ENCODE results near the gene TSPAN15. TPM values are rescaled to one million over a fixed set of nuclear protein-coding genes. Genes with fewer than 3 reads are reported as not detected.

The TSPAN15 gene
- total RNA-seq, 1 experiment from 2014 or later = 108 TPM

GRCh38 chr10:69452676-69453415 lies 1.6 kb downstream of the TSPAN15 start:
- intact Hi-C loops (cut with micrococcal nuclease; ENCODE audit: unreplicated experiment) = no loop called here
- Histone ChIP-seq H3K4me3 (peak overlapping the region; percentile 81), H3K9me2 (ENCODE audit: insufficient read depth) (no peaks in the 10 kb centered on the region), H3K9me3 (ENCODE audit: insufficient read depth, low read depth) (no peaks in the 10 kb centered on the region), H3K27me3 (ENCODE audit: insufficient read depth, low read depth) (no peaks in the 10 kb centered on the region), H2AFZ (no peak overlapping the region), H3F3A (ENCODE audit: insufficient read depth, low read depth) (peaks cover 59% of the 10 kb centered on the region), H3K36me3 (ENCODE audit: low read depth) (peaks cover 23% of the 10 kb centered on the region), H3K4me1 (replicated peaks; ENCODE audit: insufficient read depth) (peaks cover 87% of the 10 kb centered on the region), H4K20me1 (ENCODE audit: insufficient read depth) (no peaks in the 10 kb centered on the region; the same call in 1 of the 2 replicates), H3K27ac (no peak overlapping the region), H3K4me2 (peak overlapping the region; percentile 96), H3K79me2 (ENCODE audit: low read depth) (peaks cover 64% of the 10 kb centered on the region)
- POLR2A ChIA-PET (ENCODE audit: unreplicated experiment) = no interaction called here
- TF ChIP-seq, protein P1, sequence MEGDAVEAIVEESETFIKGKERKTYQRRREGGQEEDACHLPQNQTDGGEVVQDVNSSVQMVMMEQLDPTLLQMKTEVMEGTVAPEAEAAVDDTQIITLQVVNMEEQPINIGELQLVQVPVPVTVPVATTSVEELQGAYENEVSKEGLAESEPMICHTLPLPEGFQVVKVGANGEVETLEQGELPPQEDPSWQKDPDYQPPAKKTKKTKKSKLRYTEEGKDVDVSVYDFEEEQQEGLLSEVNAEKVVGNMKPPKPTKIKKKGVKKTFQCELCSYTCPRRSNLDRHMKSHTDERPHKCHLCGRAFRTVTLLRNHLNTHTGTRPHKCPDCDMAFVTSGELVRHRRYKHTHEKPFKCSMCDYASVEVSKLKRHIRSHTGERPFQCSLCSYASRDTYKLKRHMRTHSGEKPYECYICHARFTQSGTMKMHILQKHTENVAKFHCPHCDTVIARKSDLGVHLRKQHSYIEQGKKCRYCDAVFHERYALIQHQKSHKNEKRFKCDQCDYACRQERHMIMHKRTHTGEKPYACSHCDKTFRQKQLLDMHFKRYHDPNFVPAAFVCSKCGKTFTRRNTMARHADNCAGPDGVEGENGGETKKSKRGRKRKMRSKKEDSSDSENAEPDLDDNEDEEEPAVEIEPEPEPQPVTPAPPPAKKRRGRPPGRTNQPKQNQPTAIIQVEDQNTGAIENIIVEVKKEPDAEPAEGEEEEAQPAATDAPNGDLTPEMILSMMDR (conservative IDR thresholded peaks at IDR 0.05) = no peak
- no peak for TF ChIP-seq EZH2 (IDR thresholded peaks at IDR 0.05; ENCODE audit: low read depth)
- no peak for DNase-seq
- CTCF ChIA-PET = interaction anchor here (0.9 kb wide), 1 partner anchor 55 kb away, joined by 7 read pairs; no protein-coding TSS in a partner anchor
- BruUV-seq (replicated peaks) = no TSS peak

DNA sequence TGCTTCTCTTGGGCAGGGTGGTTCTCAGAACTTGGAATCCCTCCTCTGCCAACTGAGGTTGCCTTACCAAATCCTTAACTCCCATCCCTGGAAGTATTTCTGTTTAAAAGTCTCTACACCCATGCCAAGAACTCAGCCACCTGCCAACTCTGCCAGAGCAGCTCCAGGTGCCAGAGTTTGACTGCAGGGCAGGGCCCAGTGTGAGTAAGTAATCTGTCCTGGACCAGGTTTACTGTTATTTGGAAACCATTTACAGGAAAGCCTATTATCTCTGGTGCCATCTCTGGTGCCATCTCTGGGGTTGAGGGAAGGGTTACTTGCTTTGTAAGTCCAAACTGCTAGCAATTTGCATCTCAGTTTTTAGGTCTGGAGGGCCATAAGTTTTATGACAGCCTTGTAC lies 2.5 kb downstream of the TSPAN15 start:
- POLR2A ChIA-PET (ENCODE audit: unreplicated experiment) = no interaction called here
- TF ChIP-seq, protein P1 (conservative IDR thresholded peaks at IDR 0.05) = no peak
- no peak for TF ChIP-seq EZH2 (IDR thresholded peaks at IDR 0.05; ENCODE audit: low read depth)
- H3K9me3 ChIP-seq (ENCODE audit: insufficient read depth, low read depth) = no peaks in the 10 kb centered on the region
- peaks cover 87% of the 10 kb centered on the region for H3K4me1 ChIP-seq (replicated peaks; ENCODE audit: insufficient read depth)
- H3K79me2 ChIP-seq (ENCODE audit: low read depth) = peaks cover 67% of the 10 kb centered on the region
- peak overlapping the region; percentile 81; the same call in 1 of the 2 replicates for H3K4me3 ChIP-seq
- H3K27me3 ChIP-seq (ENCODE audit: insufficient read depth, low read depth) = no peaks in the 10 kb centered on the region
- CTCF ChIA-PET = no interaction called here
- no peak overlapping the region for H2AFZ ChIP-seq
- no peak overlapping the region for H3K27ac ChIP-seq
- no peak for DNase-seq
- H4K20me1 ChIP-seq (ENCODE audit: insufficient read depth) = no peaks in the 10 kb centered on the region; the same call in 1 of the 2 replicates
- H3F3A ChIP-seq (ENCODE audit: insufficient read depth, low read depth) = peaks cover 59% of the 10 kb centered on the region
- intact Hi-C loops (cut with micrococcal nuclease; ENCODE audit: unreplicated experiment) = no loop called here
- no TSS peak for BruUV-seq (replicated peaks)
- peak overlapping the region; percentile 96 for H3K4me2 ChIP-seq
- no peaks in the 10 kb centered on the region for H3K9me2 ChIP-seq (ENCODE audit: insufficient read depth)
- H3K36me3 ChIP-seq (ENCODE audit: low read depth) = peaks cover 23% of the 10 kb centered on the region

- TF ChIP-seq EZH2 (IDR thresholded peaks at IDR 0.05; ENCODE audit: low read depth) = no peak
- TF ChIP-seq, protein P1 (conservative IDR thresholded peaks at IDR 0.05) = no peak
- DNase-seq = no peak
- Histone ChIP-seq H3K4me2 (no peak overlapping the region), H3K27ac (peak overlapping the region; percentile 7; the same call in 1 of the 2 replicates), H3K27me3 (ENCODE audit: insufficient read depth, low read depth) (no peaks in the 10 kb centered on the region), H3K79me2 (ENCODE audit: low read depth) (peaks cover 79% of the 10 kb centered on the region), H3K9me2 (ENCODE audit: insufficient read depth) (no peaks in the 10 kb centered on the region), H4K20me1 (ENCODE audit: insufficient read depth) (no peaks in the 10 kb centered on the region; the same call in 1 of the 2 replicates), H3K9me3 (ENCODE audit: insufficient read depth, low read depth) (no peaks in the 10 kb centered on the region), H3K4me3 (no peak overlapping the region), H3K36me3 (ENCODE audit: low read depth) (peaks cover 23% of the 10 kb centered on the region), H3K4me1 (replicated peaks; ENCODE audit: insufficient read depth) (peaks cover 87% of the 10 kb centered on the region), H3F3A (ENCODE audit: insufficient read depth, low read depth) (peaks cover 59% of the 10 kb centered on the region), H2AFZ (no peak overlapping the region)
- BruUV-seq (replicated peaks) = no TSS peak
- CTCF ChIA-PET = no interaction called here
- intact Hi-C loops (cut with micrococcal nuclease; ENCODE audit: unreplicated experiment) = loop anchor here (5.0 kb wide), 1 partner anchor 118 kb away; no protein-coding TSS in a partner anchor
- POLR2A ChIA-PET (ENCODE audit: unreplicated experiment) = no interaction called here
These were observed 3.9 kb downstream of the TSPAN15 start for GRCh38 chr10:69455006-69455763.
